ENCODE results near the gene SBK2. TPM values are rescaled to one million over a fixed set of nuclear protein-coding genes. Genes with fewer than 3 reads are reported as not detected.

SBK2 gene
- total RNA-seq, 6 experiments from 2014 or later = not detected

- Mint-ChIP-seq H3K27ac (peak overlapping the region; percentile 89), H3K4me1 (ENCODE audit: low read depth) (peaks cover 48% of the 10 kb centered on the region), H3K36me3 (ENCODE audit: low read depth) (no peaks in the 10 kb centered on the region), H3K27me3 (ENCODE audit: insufficient read depth) (no peaks in the 10 kb centered on the region; the same call in 1 of the 2 replicates), H3K9me3 (no peaks in the 10 kb centered on the region), H3K4me3 (peak overlapping the region; percentile 82)
- DNase-seq = peak; percentile 76
- TF ChIP-seq, protein P1, sequence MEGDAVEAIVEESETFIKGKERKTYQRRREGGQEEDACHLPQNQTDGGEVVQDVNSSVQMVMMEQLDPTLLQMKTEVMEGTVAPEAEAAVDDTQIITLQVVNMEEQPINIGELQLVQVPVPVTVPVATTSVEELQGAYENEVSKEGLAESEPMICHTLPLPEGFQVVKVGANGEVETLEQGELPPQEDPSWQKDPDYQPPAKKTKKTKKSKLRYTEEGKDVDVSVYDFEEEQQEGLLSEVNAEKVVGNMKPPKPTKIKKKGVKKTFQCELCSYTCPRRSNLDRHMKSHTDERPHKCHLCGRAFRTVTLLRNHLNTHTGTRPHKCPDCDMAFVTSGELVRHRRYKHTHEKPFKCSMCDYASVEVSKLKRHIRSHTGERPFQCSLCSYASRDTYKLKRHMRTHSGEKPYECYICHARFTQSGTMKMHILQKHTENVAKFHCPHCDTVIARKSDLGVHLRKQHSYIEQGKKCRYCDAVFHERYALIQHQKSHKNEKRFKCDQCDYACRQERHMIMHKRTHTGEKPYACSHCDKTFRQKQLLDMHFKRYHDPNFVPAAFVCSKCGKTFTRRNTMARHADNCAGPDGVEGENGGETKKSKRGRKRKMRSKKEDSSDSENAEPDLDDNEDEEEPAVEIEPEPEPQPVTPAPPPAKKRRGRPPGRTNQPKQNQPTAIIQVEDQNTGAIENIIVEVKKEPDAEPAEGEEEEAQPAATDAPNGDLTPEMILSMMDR (IDR thresholded peaks at IDR 0.05) = no peak
Measured at GRCh38 chr19:55552620-55553019, 15.7 kb upstream of the SBK2 start.

DNA sequence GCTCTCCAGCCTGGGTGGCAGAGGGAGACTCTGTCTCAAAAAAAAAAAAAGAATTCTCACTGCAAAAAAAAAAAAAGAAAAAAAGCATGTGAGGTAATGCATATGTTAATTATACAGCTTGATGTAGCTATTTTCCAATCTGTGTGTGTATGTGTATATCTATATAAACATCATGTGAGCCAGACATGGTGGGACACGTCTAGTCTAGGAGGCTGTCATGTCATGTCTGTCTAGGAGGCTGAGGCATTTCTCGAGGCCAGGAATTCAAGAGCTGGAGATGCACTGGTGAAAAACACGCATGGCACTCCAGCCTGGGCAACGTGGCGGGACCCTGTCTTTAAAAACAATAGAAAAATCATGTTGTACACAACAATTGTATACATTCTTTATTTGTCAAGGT lies 15.3 kb upstream of the SBK2 start:
- peak overlapping the region; percentile 82 for H3K4me3 Mint-ChIP-seq
- peaks cover 52% of the 10 kb centered on the region for H3K4me1 Mint-ChIP-seq (ENCODE audit: low read depth)
- H3K9me3 Mint-ChIP-seq = no peaks in the 10 kb centered on the region
- no peaks in the 10 kb centered on the region; the same call in 1 of the 2 replicates for H3K27me3 Mint-ChIP-seq (ENCODE audit: insufficient read depth)
- TF ChIP-seq, protein P1 (IDR thresholded peaks at IDR 0.05) = no peak
- H3K27ac Mint-ChIP-seq = peak overlapping the region; percentile 89
- H3K36me3 Mint-ChIP-seq (ENCODE audit: low read depth) = no peaks in the 10 kb centered on the region
- DNase-seq = no peak

GRCh38 chr19:55550321-55550650 lies 13.4 kb upstream of the SBK2 start:
- no peaks in the 10 kb centered on the region for H3K9me3 Mint-ChIP-seq
- peak overlapping the region; percentile 99 for H3K27ac Mint-ChIP-seq
- no peaks in the 10 kb centered on the region for H3K36me3 Mint-ChIP-seq (ENCODE audit: low read depth)
- TF ChIP-seq, protein P1 (IDR thresholded peaks at IDR 0.05) = no peak
- peak overlapping the region; percentile 84 for H3K4me3 Mint-ChIP-seq
- H3K4me1 Mint-ChIP-seq (ENCODE audit: low read depth) = peaks cover 68% of the 10 kb centered on the region
- H3K27me3 Mint-ChIP-seq (ENCODE audit: insufficient read depth) = peaks cover 4% of the 10 kb centered on the region; the same call in 1 of the 2 replicates
- peak; percentile 14 for DNase-seq

DNA sequence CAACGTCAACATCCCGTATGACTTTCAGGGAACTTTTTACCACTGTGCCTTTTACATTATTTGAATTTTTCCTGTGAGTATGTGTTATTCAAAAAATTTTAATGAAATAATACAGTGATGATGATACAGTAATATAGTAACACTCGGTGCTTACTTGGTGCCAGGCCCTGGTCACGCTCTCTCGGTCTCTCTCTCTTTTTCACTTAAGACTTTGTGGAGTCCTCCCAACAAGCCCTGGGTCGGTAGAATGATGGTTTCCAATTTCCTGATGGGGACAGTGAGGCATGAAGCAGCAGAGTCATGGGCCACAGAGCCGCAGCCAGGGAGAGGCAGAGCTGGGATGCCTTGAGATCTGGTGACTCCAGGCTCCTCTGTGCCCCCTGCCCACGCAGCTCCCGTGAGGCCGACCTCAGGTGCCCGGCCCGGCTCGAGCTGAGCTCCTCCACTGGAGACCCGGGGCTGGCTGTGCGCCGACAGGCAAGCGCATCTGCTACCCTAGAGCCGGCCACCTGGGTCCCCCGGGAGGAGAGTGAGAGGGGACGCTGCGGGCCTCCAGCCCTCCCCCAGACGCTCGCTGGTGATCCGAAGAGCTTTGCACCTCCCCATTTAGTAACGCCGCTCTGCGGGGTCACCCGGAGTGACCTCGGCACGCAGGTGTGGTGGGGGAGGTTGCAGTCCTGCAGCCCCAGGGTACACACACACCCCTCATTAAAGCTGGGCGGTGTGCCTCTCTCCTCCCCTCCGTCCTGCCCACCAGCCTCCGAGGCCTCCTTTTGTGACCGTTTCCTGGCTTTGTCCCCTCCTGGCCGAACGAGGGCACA lies 12.8 kb upstream of the SBK2 start:
- peak overlapping the region; percentile 99 for H3K27ac Mint-ChIP-seq
- no peaks in the 10 kb centered on the region for H3K36me3 Mint-ChIP-seq (ENCODE audit: low read depth)
- peaks cover 71% of the 10 kb centered on the region for H3K4me1 Mint-ChIP-seq (ENCODE audit: low read depth)
- peak overlapping the region; percentile 84 for H3K4me3 Mint-ChIP-seq
- TF ChIP-seq, protein P1 (IDR thresholded peaks at IDR 0.05) = no peak
- peak; percentile 90 for DNase-seq
- H3K9me3 Mint-ChIP-seq = no peaks in the 10 kb centered on the region
- peaks cover 7% of the 10 kb centered on the region; the same call in 1 of the 2 replicates for H3K27me3 Mint-ChIP-seq (ENCODE audit: insufficient read depth)

DNA sequence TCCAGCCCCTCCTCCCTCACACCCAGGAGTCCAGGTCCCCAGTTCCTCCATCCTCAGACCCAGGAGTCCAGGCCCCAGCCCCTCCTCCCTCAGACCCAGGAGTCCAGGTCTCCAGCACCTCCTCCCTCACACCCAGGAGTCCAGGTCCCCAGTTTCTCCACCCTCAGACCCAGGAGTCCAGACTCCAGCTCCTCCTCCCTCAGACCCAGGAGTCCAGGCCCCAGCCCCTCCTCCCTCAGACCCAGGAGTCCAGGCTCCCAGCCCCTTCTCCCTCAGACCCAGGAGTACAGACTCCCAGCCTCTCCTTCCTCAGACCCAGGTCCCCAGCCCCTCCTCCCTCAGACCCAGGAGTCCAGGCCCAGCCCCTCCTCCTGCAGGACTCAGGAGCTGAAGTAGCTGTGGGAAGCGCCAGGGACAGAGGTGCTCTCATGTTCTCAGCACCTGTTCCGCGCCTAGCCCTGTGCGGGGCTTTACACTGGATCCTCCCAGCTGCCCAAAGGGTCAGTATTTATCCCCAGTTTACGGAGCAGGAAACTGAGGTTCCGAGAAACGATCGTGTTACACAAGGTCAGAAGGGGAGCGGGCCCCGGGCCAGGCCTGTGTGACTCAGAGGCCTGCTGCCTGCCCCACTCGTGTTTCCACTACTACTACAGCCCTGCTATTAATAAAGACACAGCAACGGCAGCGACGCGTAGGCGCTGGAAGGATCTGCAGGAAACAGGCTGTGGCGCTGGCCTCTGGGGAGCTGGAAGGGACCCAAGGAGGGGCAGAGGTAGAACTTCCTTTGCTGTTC lies 10.1 kb upstream of the SBK2 start:
- DNase-seq = peak; percentile 47
- TF ChIP-seq, protein P1 (IDR thresholded peaks at IDR 0.05) = no peak
- Mint-ChIP-seq H3K9me3 (no peaks in the 10 kb centered on the region), H3K27ac (peak overlapping the region; percentile 76), H3K36me3 (ENCODE audit: low read depth) (no peaks in the 10 kb centered on the region), H3K27me3 (ENCODE audit: insufficient read depth) (peaks cover 7% of the 10 kb centered on the region; the same call in 1 of the 2 replicates), H3K4me3 (peak overlapping the region; percentile 25; the same call in 1 of the 2 replicates), H3K4me1 (ENCODE audit: low read depth) (peaks cover 47% of the 10 kb centered on the region)
